B cell (primary cell): ENCODE results near the gene ZBTB8B.
"Not testable (repeated sequence)": the region's sequence is repeated elsewhere in the genome, so short reads cannot be mapped to it uniquely, and the experiment has no call there.

Experiments
- EZH2 ChIP-seq: IDR thresholded peaks from 2 replicates; pipeline ENCODE4 v1.6.1; 2012; ENCODE audit warnings: borderline replicate concordance, low read depth, mild to moderate bottlenecking, moderate library complexity, low read length; ENCODE audit not compliant: insufficient read depth, poor library complexity, severe bottlenecking
- TF ChIP-seq, protein P1 (sequence below): fragments of 200-600 bp; IDR thresholded peaks from one replicate; pipeline ENCODE4 v1.8.0; 2022; ENCODE audit warnings: antibody characterized with exemption, mild to moderate bottlenecking

DNA sequence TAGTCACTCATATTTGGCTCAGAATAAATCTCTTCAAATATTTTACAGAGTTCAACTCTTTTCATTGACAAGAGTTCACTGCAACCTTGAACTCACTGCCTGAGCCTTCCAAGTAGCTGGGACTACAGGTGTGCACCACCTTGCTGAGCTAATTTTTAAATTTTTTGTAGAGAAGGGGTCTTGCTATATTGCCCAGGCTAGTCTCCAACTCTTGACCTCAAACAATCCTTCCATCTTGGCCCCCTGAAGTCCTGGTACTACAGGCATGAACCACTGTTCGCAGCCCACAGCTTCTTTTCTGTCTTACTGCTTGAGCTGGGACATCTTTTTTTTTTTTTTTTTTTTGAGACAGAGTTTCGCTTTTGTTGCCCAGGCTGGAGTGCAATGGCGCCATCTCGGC lies 26.1 kb upstream of the ZBTB8B start:
- TF ChIP-seq, protein P1, sequence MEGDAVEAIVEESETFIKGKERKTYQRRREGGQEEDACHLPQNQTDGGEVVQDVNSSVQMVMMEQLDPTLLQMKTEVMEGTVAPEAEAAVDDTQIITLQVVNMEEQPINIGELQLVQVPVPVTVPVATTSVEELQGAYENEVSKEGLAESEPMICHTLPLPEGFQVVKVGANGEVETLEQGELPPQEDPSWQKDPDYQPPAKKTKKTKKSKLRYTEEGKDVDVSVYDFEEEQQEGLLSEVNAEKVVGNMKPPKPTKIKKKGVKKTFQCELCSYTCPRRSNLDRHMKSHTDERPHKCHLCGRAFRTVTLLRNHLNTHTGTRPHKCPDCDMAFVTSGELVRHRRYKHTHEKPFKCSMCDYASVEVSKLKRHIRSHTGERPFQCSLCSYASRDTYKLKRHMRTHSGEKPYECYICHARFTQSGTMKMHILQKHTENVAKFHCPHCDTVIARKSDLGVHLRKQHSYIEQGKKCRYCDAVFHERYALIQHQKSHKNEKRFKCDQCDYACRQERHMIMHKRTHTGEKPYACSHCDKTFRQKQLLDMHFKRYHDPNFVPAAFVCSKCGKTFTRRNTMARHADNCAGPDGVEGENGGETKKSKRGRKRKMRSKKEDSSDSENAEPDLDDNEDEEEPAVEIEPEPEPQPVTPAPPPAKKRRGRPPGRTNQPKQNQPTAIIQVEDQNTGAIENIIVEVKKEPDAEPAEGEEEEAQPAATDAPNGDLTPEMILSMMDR, result not testable (repeated sequence)
- TF ChIP-seq EZH2, result not testable (repeated sequence)
